Mucosa of rectum (tissue), 2 donors: ENCODE measurements around the gene LRRC32.
"Not testable (repeated sequence)": the region's sequence is repeated elsewhere in the genome, so short reads cannot be mapped to it uniquely, and the experiment has no call there.

ENCODE experiments used
- H3K27ac ChIP-seq, 2 donors: one replicate each; pipeline ENCODE4 v1.7.0; 2013; ENCODE audit warnings: inconsistent platforms in 2 of 2, low read depth in 2 of 2, low read length in 2 of 2
- H3K27me3 ChIP-seq, 2 donors: one replicate each; pipeline ENCODE4 v1.7.0; 2013; ENCODE audit warnings: low read length in 2 of 2; ENCODE audit not compliant: control insufficient read depth in 2 of 2, insufficient read depth in 2 of 2
- H3K36me3 ChIP-seq, 2 donors: one replicate each; pipeline ENCODE4 v1.7.0; 2013; ENCODE audit warnings: low read length in 2 of 2; ENCODE audit not compliant: control insufficient read depth in 2 of 2, insufficient read depth in 2 of 2
- H3K4me1 ChIP-seq, 2 donors: one replicate each; pipeline ENCODE4 v1.7.0; 2013; ENCODE audit warnings: low read length in 2 of 2, mild to moderate bottlenecking in 1 of 2; ENCODE audit not compliant: control insufficient read depth in 2 of 2, insufficient read depth in 2 of 2
- H3K4me3 ChIP-seq, 2 donors: one replicate each; pipeline ENCODE4 v1.7.0; 2013; ENCODE audit warnings: low read length in 2 of 2
- H3K9ac ChIP-seq, 2 donors: one replicate each; pipeline ENCODE4 v1.7.0; 2013; ENCODE audit warnings: low read length in 2 of 2, low read depth in 1 of 2, mild to moderate bottlenecking in 1 of 2
- H3K9me3 ChIP-seq, 2 donors: one replicate each; pipeline ENCODE4 v1.7.0; 2013; ENCODE audit warnings: low read length in 2 of 2; ENCODE audit not compliant: control insufficient read depth in 2 of 2
- donor health status: healthy.
- donor health status: Normal muscosa, but diverticular disease.

LRRC32 gene

DNA sequence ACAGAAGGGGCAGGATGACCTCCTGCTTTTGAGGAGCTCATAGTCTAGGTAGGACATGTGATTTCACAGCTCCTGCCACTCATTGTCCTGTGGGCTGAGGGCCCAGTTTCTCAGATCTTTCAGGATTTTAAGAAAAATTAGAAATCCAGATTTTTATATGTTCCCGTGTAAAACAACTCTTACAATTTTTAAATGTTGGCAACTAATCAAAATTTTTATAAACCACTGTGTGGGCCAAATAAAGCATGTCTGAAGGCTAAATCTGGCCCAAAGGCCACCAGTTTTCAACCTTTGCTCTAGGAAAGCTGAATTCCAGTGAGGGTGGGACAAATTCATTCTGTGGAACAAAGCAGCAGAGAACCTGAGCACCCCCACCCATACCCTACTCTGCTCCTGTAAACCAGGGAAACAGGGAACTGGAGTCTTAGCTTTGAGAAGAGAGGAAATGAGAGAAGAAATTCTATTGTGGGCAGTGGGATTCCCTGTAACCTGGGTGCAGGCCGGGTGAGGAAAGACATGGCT is 20.6 kb downstream of the LRRC32 start:
- H3K9me3 ChIP-seq: peaks cover 0 to 3% of the 10 kb centered on the region in 2 donors
- H3K36me3 ChIP-seq: no peaks in the 10 kb centered on the region
- H3K27ac ChIP-seq: no peak overlapping the region
- H3K27me3 ChIP-seq: peaks cover 0 to 2% of the 10 kb centered on the region in 2 donors
- peaks cover 2 to 12% of the 10 kb centered on the region in 2 donors for H3K4me1 ChIP-seq
- H3K4me3 ChIP-seq: no peak overlapping the region
- no peak overlapping the region for H3K9ac ChIP-seq

DNA sequence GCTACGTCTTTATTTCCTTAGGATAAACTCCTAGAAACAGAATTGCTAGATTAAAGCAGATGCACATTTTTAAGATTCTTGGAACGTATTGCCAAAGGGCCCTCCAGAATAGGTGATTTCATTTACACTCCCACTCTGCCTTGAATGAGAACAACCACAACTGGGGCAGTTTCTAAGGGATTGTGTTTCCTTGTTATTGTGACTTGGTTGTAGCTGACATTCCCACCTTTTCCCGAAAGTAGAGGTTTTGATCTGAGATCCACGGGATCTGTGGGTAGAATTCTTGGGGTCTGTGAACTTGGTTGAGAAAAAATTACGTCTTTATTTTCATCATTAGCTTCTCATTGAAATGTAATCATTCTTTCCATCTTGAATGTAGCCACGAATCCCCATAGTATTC is 21.5 kb downstream of the LRRC32 start:
- H3K27ac ChIP-seq: no peak overlapping the region
- no peak overlapping the region for H3K9ac ChIP-seq
- H3K27me3 ChIP-seq: peaks cover 0 to 2% of the 10 kb centered on the region in 2 donors
- no peak overlapping the region for H3K4me3 ChIP-seq
- H3K4me1 ChIP-seq: peaks cover 0 to 9% of the 10 kb centered on the region in 2 donors
- peaks cover 0 to 3% of the 10 kb centered on the region in 2 donors for H3K9me3 ChIP-seq
- no peaks in the 10 kb centered on the region for H3K36me3 ChIP-seq

DNA sequence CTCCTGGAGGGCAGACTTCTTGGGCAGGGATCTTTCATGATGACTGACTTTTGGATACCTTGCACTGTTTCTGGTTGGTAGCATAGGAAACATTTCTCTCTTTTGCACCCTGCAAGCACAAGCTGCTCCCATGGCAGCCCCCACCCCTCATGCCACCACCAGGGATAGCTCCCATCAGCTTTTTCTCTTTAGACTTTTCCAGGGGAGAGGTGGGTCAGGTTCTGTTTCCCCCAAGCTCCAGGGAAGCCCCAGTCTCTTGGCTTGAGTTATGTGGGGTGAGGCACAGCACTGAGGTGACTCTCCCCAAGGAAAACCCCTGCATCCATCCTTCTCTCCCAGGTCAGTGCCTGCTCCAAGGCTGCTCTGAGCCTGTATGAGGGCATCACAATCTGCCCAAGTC is 22.5 kb downstream of the LRRC32 start:
- Histone ChIP-seq H3K36me3 (no peaks in the 10 kb centered on the region), H3K4me3 (no peak overlapping the region), H3K4me1 (peaks cover 0 to under 1% of the 10 kb centered on the region in 2 donors), H3K9ac (no peak overlapping the region), H3K9me3 (peaks cover 0 to 3% of the 10 kb centered on the region in 2 donors), H3K27me3 (peaks cover 0 to 2% of the 10 kb centered on the region in 2 donors), H3K27ac (no peak overlapping the region)

DNA sequence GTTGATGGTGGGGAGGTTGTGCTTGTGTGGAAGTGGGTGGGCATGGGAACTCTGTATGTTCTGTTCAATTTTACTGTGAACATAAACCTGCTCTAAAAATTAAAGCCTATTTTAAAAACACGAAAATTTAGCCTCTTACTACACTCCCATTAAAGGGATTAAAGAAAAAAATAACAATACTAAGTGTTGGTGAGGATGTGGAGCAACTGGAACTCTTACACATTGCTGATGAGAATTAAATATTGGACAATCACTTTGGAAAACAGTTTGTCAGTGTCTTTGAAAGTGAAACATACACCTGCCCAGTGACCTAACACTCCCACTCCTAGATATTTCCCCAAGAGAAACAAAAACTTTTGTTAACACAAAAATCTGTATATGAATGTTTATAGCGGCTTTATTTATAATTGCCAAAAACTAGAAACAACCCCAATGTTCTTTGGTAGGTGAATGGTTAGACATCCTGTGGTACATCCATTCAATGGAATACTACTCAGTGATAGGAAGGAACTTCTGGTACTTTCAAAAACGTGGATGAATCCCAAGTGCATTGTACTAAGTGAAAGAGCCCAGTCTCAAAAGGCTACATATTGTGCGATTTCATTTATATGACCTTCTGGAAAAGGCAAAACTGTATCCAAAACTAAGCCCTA is 23.5 kb downstream of the LRRC32 start:
- peaks cover 0 to 3% of the 10 kb centered on the region in 2 donors for H3K9me3 ChIP-seq
- no peak overlapping the region for H3K9ac ChIP-seq
- no peaks in the 10 kb centered on the region for H3K36me3 ChIP-seq
- H3K27ac ChIP-seq: no peak overlapping the region
- no peak overlapping the region for H3K4me3 ChIP-seq
- peaks cover 0 to 2% of the 10 kb centered on the region in 2 donors for H3K27me3 ChIP-seq
- no peaks in the 10 kb centered on the region for H3K4me1 ChIP-seq

DNA sequence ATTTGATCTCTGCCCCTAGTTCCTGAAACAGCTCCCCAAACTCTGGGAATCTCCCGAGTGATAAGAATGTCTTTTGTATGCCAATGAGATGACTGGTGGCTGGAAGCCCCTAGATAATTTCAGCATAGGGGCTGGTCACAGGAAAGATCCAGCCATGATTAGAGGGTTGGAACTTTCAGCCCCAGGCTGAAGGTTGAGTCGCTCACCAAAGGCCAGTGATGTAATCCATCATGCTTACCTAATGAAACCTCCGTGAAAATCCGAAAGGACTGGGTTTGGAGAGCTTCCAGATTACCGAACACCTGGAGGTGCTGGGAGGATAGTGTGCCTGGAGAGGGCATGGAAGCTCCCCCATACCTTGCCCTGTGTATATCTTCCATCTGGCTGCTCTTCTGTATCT is 26.0 kb downstream of the LRRC32 start:
- H3K27me3 ChIP-seq: no peaks in the 10 kb centered on the region
- no peaks in the 10 kb centered on the region for H3K4me1 ChIP-seq
- H3K9ac ChIP-seq: no peak overlapping the region
- H3K4me3 ChIP-seq: no peak overlapping the region
- no peak overlapping the region for H3K27ac ChIP-seq
- H3K9me3 ChIP-seq: peaks cover 0 to 3% of the 10 kb centered on the region in 2 donors
- no peaks in the 10 kb centered on the region for H3K36me3 ChIP-seq

DNA sequence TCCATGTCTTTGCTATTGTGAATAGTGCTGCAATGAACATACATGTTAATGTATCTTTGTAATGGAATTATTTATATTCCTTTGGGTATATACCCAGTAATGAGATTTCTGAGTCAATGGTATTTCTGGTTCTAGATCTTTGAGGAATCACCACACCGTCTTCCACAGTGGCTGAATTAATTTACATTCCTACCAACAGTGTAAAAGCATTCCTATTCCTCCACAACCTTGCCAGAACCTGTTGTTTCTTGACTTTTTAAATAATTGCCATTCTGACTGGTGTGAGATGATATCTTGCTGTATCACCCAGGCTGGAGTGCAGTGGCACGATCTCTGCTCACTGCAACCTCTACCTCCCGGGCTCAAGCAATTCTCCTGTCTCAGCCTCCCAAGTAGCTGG is 26.8 kb downstream of the LRRC32 start:
- H3K4me1 ChIP-seq, H3K27ac ChIP-seq, H3K9ac ChIP-seq, H3K4me3 ChIP-seq, H3K27me3 ChIP-seq, H3K9me3 ChIP-seq, H3K36me3 ChIP-seq: not testable (repeated sequence)

DNA sequence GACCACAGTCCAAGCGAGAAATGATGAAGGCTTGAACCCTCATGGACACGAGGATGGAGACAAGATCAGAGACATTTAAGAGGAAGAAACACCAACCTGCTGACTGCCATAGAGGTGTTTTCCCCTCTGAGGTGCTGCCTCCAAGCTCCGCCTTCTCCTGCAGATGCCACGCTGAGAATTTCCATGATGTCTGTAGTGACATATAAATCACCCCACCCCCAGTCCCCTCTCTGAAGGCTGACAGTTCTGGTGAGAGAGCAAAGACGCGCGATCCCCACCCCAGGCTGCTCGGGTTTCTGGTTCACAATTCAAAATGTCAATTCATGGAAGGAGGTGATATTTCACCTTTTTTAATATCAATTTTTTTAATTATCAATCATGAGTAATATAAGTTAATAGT is 28.2 kb downstream of the LRRC32 start:
- no peak overlapping the region for H3K4me3 ChIP-seq
- H3K27ac ChIP-seq: no peak overlapping the region
- H3K4me1 ChIP-seq: peaks cover 0 to 2% of the 10 kb centered on the region in 2 donors
- no peaks in the 10 kb centered on the region for H3K36me3 ChIP-seq
- H3K9ac ChIP-seq: no peak overlapping the region
- peaks cover 0 to 3% of the 10 kb centered on the region in 2 donors for H3K9me3 ChIP-seq
- no peaks in the 10 kb centered on the region for H3K27me3 ChIP-seq

DNA sequence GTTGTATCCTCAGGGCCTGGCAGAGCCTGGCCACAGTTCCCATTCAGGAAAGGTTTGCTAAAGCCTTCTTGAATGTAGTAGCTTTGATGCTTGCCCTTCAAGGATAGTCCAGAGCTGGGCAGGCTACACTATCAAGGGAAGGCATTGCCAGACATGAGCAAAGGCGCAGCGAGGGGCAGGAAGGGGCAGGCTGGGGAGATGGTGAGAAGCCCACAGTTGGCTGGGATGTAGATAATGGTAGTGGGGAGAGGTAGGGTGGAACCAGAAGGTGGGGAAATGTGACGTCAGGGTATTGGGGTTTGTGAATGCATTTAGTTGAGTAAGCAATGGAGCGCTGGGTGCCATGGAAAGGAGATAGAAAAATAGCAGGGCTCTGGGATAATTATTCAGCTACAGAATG is 28.6 kb downstream of the LRRC32 start:
- peaks cover 0 to 4% of the 10 kb centered on the region in 2 donors for H3K4me1 ChIP-seq
- no peaks in the 10 kb centered on the region for H3K27me3 ChIP-seq
- no peak overlapping the region for H3K9ac ChIP-seq
- H3K27ac ChIP-seq: no peak overlapping the region
- no peaks in the 10 kb centered on the region for H3K36me3 ChIP-seq
- H3K9me3 ChIP-seq: no peaks in the 10 kb centered on the region
- H3K4me3 ChIP-seq: no peak overlapping the region

DNA sequence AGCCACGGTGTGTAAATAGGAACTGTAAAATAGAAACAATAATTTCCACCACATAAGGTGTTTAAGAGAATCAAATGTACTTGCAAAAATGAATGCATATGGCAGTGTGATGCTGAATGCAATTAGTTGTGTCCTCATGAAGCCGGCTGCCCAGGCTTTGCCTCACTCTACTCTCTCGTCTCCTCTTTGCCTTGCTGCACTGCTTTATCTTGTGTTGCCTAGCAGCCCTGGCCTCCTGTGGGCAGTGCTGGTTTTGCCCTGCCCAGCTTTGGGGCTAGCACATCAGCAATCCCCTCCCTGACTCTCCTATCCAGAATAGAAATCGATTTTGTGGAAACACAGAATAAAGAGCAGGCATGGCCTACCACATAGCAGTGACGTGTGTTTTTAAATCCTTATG is 30.0 kb downstream of the LRRC32 start:
- no peak overlapping the region for H3K4me3 ChIP-seq
- peaks cover 0 to 4% of the 10 kb centered on the region in 2 donors for H3K4me1 ChIP-seq
- H3K27ac ChIP-seq: no peak overlapping the region
- no peaks in the 10 kb centered on the region for H3K27me3 ChIP-seq
- no peak overlapping the region for H3K9ac ChIP-seq
- H3K9me3 ChIP-seq: no peaks in the 10 kb centered on the region
- no peaks in the 10 kb centered on the region for H3K36me3 ChIP-seq

DNA sequence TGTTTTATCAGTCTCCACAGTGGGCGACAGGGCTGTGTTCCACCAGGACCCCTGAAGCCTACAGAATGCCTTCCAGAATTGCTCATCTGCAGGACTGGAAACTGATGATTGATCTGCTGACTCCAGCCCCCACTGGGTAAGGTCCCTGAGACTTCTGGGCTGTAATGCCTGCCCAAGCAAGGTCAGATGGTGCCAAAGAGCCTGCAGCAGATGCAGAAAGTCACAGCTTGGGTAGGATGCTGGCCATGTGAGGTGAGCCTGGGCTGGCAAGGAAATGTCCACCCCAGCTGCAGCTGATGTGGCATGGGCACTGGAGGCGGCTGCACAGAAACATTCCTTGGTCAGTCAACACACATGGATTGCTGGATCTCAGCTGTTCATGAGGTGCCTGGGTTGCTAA is 30.9 kb downstream of the LRRC32 start:
- Histone ChIP-seq H3K27ac (no peak overlapping the region), H3K4me3 (no peak overlapping the region), H3K36me3 (no peaks in the 10 kb centered on the region), H3K4me1 (peaks cover 0 to 4% of the 10 kb centered on the region in 2 donors), H3K27me3 (no peaks in the 10 kb centered on the region), H3K9ac (no peak overlapping the region), H3K9me3 (no peaks in the 10 kb centered on the region)
